Lower leg skin (tissue), 3 donors: ENCODE results near the gene RHOC.

Experiments used
- CTCF ChIP-seq, 3 donors: fragments of 450-650 bp; IDR thresholded peaks; one replicate each; pipeline ENCODE4 v1.5.1; 2016; ENCODE audit warnings: antibody characterized with exemption in 3 of 3, mild to moderate bottlenecking in 3 of 3, moderate library complexity in 2 of 3
- POLR2A ChIP-seq, 2 donors: fragments of 450-650 bp; IDR thresholded peaks; one replicate each; pipeline ENCODE4 v1.6.1; 2016 to 2017; ENCODE audit warnings: antibody characterized with exemption in 2 of 2, mild to moderate bottlenecking in 1 of 2, moderate library complexity in 1 of 2

GRCh38 chr1:112674440-112674985 lies 32.4 kb downstream of the RHOC start, which contains the start of gene MOV10:
- TF ChIP-seq CTCF (IDR thresholded peaks at IDR 0.05) (no peak), POLR2A (IDR thresholded peaks at IDR 0.05) (no peak)
